NCI-H1048 (cell line): Measurements from ENCODE around the gene CHRNB2.

Experiments
- DNase-seq: peaks from one replicate; lab custom pipeline; 2025; lab: John Stamatoyannopoulos, UW

The CHRNB2 gene

DNA sequence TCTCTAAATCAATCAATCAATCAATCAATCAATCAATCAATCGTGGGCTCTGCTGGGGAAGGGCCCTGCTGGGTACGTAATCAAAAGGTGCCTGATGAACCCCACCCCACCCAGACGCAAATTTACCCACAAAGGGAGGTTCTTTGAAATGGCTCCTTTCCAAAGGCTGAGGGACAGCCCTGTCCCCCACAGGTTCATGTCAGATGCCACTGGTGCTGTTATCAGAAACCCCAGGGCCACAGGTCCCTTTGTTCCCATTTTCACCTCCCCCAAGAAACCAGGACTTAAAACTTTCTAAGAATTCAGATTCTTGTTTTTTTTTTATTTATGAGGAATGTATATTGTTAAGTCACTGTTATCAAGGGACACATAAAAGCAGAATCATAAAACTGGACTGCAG is 14.2 kb downstream of the CHRNB2 start:
- no peak for DNase-seq

DNA sequence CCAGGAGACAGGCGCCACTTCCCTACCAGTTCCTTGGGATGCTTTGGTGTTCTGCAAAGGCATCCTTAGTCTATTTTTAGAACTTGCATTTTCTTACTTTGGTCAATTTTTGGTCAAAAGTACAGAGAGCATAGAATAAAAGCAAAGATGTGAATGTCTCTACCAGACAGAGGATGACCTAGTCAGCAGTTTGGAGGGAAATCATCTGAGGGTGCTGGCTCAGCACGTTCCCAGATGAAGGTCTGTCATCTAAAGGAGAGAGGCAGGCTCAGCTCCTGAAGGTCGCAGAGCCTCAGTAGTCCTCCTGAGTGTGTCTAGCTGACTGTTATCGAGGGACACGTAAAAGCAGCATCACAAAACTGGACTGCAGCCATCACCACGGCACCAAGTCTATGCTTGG is 15.3 kb downstream of the CHRNB2 start:
- DNase-seq = no peak

DNA sequence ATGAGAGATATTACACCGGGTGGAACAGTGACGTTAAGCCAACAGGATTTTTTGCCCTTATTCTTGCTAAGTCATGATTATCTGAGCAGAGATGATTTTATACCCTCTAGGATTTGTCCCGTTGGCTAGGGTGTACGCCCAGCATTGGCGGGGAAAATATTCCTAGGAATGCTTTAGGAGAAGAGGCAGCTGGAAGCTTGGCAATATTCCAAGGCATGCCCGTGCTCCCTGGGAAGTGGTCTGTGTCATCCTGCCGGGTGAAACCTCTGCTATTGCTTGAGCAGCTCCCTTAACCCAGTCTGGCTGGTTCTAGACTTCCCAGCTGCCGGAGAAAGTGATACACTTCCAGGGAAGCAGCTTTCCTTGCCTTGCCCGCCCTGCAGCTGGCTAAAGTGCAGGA is 16.2 kb downstream of the CHRNB2 start:
- DNase-seq = no peak

DNA sequence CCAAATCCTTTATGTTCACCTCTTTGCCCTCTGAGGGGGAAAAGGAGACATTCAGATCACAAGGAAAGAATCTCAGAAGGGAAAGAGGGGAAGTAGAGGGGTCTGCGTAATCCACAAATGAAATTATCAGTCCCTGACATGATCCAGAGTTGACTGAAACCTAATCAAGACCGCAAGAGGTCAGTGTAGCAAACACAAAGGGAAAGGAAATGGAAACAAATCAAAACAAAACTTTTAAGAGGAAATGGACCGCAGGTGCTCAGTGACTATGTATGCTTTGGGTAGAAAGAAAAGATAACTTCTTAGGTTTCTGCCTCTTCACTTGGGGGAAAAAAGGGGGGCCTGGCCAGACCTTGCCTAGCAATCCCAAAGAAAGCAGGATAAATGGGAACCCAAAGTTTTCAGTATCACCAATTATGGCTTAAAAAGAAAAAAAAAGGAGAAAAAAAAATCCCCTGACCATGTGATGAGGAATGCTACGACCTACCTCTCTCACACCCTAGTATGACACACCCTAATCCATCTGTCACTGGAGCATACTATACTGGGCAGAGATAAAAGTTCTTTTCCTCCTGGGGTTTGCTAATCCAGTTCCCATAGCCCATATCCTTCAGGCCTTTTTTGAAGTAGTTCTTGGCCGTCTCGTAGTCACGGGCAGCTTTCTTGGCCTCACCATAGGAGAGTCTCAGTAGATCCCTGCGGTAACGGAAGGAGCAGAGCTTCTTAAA is 16.9 kb downstream of the CHRNB2 start:
- DNase-seq = no peak

DNA sequence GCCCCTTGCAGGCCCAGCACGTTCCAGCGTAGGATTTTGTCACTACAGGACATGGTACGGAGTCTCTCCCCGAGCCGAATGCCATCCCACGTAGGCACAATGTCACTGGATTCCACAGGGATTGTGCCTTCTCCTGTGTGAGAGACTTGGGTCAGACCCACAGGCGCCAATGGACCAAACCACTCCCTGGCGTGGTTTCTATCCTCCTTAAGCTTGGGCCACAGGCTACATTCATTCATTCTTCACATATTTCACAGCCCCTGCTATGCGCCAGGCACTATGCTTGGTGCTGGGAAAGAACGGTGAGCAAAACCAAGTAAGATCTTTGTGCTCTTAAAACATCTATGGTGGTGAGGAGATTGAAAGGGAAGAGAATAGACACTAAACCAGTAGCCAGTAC is 18.7 kb downstream of the CHRNB2 start:
- no peak for DNase-seq

DNA sequence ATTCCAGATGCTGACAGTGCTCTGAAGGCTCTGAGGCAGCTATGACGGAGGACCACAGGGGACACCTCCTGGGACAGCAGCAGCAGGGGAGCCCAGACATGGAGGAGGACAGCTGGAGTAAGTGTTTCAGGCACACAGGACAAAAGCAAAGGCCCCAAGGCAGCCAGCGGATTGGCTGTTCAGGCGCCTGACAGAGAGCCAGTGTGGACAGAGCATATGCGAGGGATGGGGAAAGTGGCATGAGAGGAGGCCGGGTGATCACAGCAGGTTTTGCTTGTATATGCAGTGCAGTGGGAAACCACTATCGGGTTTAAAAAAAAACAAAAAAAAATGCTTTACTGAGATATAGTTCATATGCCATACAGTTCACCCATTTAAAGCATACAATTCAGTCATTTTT is 19.1 kb downstream of the CHRNB2 start:
- DNase-seq = no peak

DNA sequence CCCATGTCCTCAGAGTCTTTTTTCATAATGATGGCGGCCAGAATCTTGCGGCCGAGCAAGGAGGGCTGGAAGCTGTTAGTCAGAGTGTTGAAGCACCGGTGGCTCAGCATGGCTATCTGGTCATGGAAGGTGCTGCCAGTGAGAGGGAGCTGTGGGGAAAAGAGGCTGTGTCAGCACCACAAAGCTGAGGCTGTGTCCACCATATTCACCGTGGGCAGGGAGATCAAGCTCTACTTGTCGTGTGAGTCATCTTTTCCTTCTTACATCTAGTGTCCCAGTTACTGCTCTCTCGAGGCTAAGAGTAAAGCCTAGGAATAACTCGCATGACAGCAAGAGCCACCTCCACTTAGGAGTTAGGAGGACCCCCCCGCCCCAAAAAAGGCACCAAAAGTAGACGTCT is 22.2 kb downstream of the CHRNB2 start:
- DNase-seq = no peak

DNA sequence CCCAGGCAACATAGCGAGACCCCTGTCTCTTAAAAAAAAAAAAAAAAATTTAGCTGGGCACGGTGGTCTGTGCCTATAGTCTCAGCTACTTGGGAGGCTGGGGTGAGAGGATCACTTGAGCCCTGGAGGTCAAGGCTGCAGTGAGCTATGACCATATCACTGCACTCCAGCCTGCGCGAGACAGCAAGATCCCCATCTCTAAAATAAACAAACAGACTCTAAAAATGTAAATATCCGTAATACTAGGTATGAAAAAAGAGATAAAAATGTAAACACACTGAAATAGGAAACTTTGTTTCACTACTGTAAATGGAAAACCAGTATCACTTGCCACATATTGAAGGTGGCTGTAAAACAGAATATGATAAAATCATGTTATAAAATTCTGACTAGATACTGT is 23.2 kb downstream of the CHRNB2 start:
- no peak for DNase-seq

DNA sequence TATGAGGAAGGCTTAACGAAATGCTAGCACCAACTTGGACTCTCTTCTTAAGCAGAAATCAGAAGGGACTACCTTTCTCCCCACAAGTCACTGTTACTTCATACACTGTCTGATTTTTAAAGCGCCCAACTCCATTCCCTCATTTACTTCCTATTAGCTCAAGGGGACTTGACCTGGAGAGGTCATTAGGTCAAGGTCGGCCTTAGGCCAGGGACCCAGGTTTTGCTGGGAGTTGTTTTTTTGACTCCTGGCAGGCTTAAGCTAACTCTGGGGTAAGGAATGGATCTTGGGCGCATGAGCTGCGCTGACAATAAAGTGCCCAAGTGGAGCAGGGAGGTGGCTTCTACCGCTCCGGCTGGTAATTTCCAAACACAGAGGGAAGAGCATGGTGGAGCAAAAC is 23.6 kb downstream of the CHRNB2 start:
- DNase-seq = no peak

DNA sequence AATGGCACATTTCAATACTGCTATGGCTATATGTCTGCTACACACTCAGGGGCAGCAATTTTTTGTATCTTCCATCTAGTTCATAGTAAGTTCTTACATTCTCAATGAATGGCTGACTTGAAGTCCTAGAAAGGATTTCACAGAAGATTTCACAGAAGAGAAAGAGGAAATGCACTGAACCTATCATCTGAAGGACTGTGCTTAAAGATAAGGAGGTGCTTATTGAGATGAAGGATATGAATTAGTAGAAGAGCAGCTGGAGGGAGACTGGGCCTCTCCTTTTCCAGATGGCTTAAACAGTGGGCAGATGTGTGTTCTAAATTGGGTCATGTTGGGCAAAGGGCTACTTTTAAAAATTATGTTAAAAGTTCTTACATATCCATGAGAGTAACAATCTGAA is 25.8 kb downstream of the CHRNB2 start:
- DNase-seq = no peak

DNA sequence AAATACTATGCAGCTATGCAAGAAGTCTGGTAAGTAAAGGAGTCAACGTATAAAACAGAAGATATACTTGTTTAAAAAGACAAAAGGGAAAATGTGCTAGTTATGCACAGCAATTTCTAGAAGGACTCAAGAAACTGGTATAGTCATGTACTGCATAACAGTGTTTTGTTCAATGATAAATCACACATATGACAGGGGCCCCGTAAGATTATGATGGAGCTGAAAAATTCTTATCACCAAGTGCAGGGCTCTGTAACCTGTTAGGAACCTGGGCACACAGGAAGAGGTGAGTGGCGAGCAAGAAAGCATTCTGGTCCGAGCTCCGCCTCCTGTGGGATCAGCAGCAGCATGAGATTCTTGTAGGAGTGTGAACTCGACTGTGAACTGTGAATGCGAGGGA is 27.2 kb downstream of the CHRNB2 start:
- DNase-seq = no peak

DNA sequence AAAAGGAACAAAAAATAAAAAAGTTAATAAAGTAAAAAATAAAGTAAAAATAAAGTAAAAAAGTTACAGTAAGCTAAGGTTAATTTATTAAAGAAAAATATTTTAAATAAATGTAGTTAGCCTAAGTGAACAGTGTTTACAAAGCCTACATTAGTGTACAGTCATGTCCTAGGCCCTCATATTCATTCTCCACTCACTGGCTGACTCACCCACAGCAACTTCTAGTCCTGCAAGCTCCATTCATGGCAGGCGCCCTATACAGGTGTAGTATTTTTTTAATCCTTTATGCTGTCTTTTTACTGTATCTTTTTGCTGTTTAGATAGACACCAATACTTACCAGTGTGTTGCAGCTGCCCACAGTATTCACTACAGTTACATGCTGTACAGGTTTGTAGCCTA is 28.0 kb downstream of the CHRNB2 start:
- no peak for DNase-seq

DNA sequence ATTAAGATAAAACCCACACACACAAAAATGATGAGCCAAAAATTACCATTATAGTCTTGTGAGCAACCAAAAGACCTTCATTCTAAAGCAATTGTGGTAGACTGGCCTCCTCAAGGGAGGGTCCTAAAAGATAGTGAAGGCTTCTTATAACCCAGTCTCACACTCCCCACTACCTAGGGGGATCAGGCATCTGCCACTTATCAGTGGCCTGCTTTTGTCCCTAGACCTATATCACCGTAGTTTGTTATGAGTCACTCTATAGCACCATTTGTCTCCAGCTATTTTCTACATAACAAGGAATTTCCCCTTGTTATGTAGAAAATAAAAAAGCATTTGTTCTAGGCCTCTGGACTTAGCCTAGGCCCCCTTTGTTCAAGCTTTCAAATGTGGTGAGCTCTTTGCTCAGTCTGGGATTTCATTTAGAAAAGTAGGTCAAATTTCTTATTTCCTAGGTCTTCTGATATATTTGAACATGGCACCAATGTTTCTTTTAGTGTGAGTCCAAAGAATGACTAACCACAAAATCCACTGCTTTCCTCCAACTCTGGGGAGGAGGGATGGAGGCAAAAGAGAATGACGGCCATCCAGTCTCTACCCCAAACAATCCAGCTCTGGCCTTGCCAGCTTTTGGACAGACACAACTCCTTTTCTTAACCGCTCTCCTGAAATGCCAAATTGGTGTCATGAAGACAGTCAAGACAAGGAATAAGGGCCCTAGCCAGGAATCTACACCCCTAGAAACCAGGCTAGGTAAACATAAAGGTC is 31.5 kb downstream of the CHRNB2 start:
- DNase-seq = no peak

DNA sequence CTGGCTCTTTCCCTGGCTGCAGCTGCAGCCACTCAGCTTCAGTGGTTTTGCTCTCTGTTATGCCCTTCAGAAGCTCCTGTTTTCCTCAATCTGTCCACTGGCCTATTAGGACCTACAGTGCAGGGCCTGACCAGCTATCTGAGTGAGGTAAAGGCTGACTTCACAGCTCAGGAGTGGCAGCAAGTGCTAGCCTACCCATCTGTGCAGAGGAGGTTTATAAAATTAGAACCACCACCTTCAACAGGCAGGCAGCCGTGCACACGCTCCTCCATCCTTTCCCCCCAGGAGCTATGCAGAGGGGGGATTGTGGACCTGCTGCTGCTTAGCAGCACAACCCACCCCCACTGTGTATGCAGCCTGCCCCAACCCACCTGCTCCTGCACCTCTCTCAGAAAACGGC is 32.1 kb downstream of the CHRNB2 start:
- no peak for DNase-seq

DNA sequence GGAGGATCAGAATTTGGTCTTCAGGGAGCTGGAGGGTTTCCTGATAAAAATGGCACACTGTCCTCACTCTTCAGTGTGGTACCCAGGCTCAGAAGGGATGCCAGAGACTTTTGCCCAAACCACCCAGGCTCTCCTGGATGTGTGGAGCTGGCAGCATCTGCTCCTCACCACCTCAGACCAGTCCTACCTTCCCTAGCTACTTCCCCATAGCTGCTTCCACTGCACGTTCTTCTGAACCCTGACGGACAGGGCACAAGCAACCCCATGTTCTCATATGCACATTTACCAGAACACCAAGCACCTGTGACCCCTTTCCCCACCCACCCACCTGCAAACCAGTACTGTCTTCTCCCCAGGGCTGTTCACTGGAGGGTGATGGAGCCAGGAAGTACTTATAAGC is 35.7 kb downstream of the CHRNB2 start:
- DNase-seq = no peak

DNA sequence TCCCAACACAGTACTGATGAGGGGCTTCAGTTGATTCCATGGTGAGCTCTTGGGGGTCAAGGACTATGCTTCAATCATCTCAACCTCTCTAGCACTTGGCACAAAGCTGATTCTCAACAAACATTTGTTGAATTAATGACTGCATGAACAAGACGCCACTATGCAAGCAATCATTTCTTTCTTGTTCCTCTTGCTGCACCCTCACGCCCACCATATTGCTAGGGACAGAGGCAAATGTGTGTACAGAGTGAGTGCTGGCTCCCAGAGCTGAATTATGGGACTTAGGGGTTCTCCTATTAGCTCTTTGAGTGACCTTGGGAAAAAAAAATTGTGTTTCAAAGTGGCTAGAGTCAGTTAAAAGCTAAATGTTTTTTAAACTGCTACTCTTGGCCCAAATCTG is 38.0 kb downstream of the CHRNB2 start:
- no peak for DNase-seq

DNA sequence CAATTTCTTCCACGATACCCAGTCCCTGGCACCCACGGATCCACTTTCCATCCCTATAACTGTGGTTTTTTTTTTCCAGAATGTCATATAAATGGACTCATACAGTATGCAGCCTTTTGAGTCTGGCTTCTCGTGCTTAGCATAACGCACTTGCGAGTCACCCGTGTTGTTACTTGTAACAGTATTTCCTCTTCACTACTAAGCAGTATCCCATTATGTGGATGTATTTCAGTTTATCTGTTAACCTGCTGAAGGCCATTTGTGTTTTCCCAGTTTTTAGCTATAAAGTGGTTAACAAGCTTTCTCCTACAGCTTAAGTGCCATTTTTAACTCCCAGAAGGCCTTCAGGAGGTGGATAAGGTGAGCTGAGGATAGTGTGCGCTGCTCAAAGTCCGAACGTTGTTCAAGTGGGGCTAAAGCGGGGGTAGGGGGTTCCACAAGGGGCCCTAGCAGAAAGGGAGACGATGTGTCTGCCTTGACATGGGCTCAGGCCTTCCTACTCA is 39.6 kb downstream of the CHRNB2 start:
- no peak for DNase-seq

DNA sequence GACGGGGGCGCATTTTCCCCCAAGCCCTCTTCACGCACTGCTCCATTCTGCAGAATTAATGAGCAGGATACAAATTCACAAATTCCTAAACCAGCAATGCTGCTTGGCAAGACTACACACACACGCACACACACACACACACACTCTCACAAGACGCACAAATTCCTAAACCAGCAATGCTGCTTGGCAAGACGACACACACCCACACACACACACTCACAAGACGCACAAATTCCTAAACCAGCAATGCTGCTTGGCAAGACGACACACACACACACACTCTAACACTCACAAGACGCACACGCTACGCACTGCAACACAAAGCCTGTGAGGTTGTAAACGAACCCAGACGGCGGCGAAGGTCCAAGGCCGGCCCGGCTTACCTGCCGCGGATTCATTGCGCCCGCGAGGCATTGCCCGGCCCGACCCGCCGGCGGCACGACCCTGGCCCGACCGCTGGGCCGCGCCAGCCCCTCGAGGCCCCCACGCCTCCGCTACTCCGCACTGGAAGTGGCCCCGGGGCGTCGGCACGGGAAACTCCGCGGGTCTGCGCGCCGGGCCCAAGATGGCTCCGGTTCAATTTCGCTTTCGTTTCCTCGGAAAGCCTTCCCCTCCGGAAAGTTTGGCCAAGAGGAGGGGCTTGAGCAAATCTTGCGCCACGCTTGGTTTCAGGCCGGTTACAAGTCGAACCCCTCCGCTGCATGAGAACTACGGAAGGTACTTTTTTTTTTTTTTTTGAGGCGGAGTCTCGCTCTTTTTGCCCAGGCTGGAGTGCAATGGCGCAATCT is 40.2 kb downstream of the CHRNB2 start, which contains the start of gene ADAR:
TSS of gene ADAR (minus strand) at position 578 of the 788 bp plus-strand sequence. CDS start at position 398, 180 bp downstream.
- peak; percentile 94 for DNase-seq

DNA sequence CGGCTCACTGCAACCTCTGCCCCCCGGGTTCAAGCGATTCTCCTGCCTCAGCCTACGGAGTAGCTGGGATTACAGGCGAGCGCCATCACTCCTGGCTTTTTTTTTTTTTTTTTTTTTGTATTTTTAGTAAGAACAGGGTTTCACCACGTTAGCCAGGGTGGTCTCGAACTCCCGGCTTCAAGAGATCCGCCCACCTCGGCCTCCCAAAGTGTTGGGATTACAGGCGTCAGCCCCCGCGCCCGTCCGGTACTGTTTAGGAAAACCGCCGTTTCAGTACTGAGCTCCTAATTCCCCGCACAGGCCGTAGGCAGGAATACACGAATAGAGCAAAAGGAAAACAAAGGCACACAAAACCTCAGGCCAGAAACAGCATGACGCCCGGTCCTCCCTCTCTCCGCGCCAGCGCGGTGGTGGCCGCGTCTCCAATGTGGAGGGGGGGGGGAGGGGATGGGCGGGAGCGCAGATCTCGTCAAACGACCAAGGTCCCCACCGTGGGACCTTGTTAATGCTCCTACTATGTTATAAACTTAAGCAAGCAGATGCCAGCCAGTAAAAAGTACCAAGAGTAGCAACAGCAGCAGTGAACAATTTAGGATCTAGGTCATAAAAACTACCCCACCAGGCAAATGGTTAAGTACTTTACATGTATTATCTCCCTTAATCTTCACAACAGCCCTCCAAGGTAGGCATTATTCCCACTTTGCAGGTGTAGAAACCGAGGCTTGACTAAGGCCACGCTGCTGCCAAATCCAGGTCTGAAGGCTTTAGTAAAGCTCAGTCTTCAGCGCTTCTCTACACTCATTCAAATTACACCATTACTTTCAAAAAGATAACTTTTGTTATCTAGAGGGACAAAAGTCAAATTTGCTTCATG is 41.1 kb downstream of the CHRNB2 start:
- DNase-seq = no peak

DNA sequence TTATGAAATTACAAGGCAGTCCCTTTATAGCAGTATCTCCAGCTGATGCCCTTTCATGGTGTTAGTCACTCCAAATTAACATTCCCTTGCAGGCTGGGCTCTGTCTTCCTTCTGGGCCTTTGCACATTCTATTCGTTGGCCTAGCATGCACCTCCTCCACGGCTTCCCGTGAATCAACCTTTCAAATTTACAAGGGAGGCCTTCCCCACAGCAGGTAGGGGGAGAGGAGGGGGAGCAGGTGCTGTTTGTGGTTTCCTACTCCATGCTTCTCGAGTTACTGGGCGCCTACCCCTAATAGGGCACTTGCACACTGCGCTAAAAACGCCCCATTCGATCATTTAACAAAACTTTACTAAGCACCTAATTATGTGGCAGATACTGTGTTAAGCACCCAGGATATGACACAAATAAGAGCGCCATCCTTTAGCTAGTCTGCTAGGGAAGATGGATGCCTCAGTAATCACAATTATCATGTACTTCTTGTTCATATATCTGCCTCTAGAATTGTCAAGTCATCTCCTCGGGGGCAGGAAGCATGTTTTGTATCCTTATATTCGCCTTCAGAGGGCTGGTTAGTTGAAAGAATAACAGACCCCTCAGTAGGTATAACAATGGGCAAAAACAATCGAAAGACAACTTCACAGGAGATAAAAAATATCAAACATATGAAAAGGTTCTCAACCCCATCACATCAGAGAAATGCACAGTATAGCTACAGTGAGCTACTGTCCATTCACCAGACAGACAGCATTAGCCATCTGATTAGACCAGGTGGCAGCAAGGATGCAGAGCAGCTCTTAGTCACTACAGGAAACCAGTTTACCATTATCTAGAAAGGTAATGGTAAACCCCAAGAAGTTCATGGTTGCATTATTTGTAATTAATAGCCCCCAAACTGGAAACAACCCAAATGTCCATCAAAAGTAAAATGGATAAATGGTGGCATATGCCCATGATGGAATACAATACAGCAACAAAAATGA is 42.1 kb downstream of the CHRNB2 start:
- DNase-seq = no peak
